Tibial artery (tissue), 4 donors: ENCODE data around the gene GPATCH4.
A peak's percentile ranks its signal among the peaks of the same experiment; 100 is the strongest.

Experiments used
- DNase-seq, 2 donors: peaks; one replicate each; pipeline ENCODE4 v3.0.0-alpha.2; 2019
- H3K27ac ChIP-seq, 2 donors: fragments of 200-600 bp; sonication (generic) in 1 of 2; 1 replicate in 1 of 2; 2 replicates in 1 of 2; pipeline ENCODE4 v1.5.1; 2018 to 2019; ENCODE audit warnings: mild to moderate bottlenecking in 1 of 2
- H3K27me3 ChIP-seq, 2 donors: fragments of 200-600 bp; sonication (generic) in 1 of 2; one replicate each; pipeline versions ENCODE4 v1.5.1 to v1.6.0; 2016 to 2019
- H3K36me3 ChIP-seq, 3 donors: fragments of 200-600 bp; sonication (generic) in 2 of 3; one replicate each; pipeline ENCODE4 v1.5.1; 2016 to 2019; ENCODE audit warnings: mild to moderate bottlenecking in 2 of 3
- H3K4me1 ChIP-seq, 4 donors: fragments of 200-600 bp; sonication (generic) in 2 of 4; 1 replicate in 3 of 4; 2 replicates in 1 of 4; pipeline ENCODE4 v1.5.1; 2016 to 2019
- H3K4me3 ChIP-seq, 2 donors: fragments of 200-600 bp; sonication (generic) in 1 of 2; 1 replicate in 1 of 2; 2 replicates in 1 of 2; pipeline ENCODE4 v1.5.1; 2018 to 2019; ENCODE audit warnings: mild to moderate bottlenecking in 2 of 2
- H3K9me3 ChIP-seq, 3 donors: fragments of 200-600 bp; sonication (generic) in 1 of 3; one replicate each; pipeline ENCODE4 v1.5.1; 2016 to 2019
- intact Hi-C: fragments of 100-400 bp; cut with DNase I; formaldehyde crosslinking; loops from one replicate; pipeline ENCODE4 v1.15.0; 2023; ENCODE audit warnings: low total_unique reads
- TF ChIP-seq, protein P1 (sequence below), 2 experiments: fragments of 200-600 bp in 1 of 2; fragments of 450-650 bp in 1 of 2; IDR thresholded peaks; one replicate each; pipeline ENCODE4 v1.5.1; 2017 to 2019; ENCODE audit warnings: antibody characterized with exemption in 2 of 2, mild to moderate bottlenecking in 1 of 2, moderate library complexity in 1 of 2

GPATCH4 gene

DNA sequence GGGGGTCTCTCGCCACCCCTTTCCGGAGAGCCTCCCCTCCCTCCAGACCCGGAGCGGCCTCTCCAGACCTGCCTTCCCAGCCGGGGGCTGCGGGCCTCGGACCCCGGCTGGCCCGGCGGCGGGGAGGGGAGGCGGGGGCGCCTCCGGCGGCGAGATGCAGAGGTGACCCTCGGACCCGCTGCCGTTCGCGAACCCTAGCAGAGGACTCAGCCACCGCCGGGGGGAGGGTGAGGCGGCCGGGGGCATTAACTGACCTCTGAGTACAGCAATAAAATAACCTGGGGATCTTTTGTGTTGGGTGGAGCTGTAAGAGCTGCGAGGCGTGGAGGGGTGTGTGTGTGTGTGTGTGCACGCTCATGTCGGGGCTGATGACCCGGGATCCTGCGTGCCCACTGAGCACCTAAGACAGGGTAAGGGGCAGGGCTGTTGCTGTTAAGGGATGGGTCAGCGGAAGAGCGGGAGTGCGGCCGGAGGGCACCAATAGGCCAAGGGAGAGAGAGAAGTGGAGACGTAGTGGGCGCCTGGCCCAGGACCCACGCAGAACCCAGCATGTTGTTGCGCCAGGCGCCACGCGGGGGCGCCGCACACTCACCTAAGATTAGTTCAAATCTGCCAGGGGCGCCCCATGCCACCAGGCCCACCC is 24.3 kb upstream of the GPATCH4 start:
- intact Hi-C loops: loop anchor here (2.0 to 5.0 kb wide), 3 partner anchors 31 to 178 kb away; no protein-coding TSS in a partner anchor
- Histone ChIP-seq H3K4me1 (peaks cover 0 to 29% (median 21%) of the 10 kb centered on the region in 4 donors), H3K36me3 (no peaks in the 10 kb centered on the region), H3K9me3 (no peaks in the 10 kb centered on the region), H3K4me3 (peak overlapping the region; percentile 45 to 48), H3K27me3 (peaks cover 0 to 58% of the 10 kb centered on the region in 2 donors), H3K27ac (peak overlapping the region; percentile 72 to 74)
- DNase-seq: peak; percentile 45 to 77
- TF ChIP-seq, protein P1, sequence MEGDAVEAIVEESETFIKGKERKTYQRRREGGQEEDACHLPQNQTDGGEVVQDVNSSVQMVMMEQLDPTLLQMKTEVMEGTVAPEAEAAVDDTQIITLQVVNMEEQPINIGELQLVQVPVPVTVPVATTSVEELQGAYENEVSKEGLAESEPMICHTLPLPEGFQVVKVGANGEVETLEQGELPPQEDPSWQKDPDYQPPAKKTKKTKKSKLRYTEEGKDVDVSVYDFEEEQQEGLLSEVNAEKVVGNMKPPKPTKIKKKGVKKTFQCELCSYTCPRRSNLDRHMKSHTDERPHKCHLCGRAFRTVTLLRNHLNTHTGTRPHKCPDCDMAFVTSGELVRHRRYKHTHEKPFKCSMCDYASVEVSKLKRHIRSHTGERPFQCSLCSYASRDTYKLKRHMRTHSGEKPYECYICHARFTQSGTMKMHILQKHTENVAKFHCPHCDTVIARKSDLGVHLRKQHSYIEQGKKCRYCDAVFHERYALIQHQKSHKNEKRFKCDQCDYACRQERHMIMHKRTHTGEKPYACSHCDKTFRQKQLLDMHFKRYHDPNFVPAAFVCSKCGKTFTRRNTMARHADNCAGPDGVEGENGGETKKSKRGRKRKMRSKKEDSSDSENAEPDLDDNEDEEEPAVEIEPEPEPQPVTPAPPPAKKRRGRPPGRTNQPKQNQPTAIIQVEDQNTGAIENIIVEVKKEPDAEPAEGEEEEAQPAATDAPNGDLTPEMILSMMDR (IDR thresholded peaks at IDR 0.05): peak; percentile 79 to 84

DNA sequence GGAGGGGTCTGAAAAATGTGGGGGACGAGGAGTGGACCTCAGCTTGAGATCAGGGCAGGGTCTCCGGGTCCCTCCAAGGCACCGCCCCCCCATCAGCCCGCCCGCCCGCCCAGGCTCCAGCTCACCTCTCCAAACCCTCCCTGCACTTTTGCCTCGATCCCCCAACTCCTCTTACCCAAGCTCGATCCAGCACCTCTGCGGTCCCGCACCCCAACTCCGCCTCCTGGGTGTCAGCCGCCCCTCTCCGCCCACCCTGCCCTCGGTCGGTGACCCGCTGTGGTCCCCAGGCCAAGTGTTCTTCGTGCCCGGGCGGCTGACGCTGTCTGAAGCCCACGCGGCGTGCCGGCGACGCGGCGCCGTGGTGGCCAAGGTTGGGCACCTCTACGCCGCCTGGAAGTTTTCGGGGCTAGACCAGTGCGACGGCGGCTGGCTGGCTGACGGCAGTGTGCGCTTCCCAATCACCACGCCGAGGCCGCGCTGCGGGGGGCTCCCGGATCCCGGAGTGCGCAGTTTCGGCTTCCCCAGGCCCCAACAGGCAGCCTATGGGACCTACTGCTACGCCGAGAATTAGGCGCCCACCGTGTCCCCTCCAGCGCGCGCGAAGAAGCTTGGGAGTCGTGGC is 23.6 kb upstream of the GPATCH4 start:
- Histone ChIP-seq H3K27me3 (peaks cover 0 to 51% of the 10 kb centered on the region in 2 donors), H3K36me3 (no peaks in the 10 kb centered on the region), H3K9me3 (no peaks in the 10 kb centered on the region), H3K4me3 (peak overlapping the region; percentile 45 to 48), H3K4me1 (peaks cover 0 to 29% (median 21%) of the 10 kb centered on the region in 4 donors), H3K27ac (peak overlapping the region; percentile 72 to 74)
- intact Hi-C loops: loop anchor here (5.0 kb wide), 2 partner anchors 47 to 178 kb away; no protein-coding TSS in a partner anchor
- DNase-seq: no peak
- TF ChIP-seq, protein P1 (IDR thresholded peaks at IDR 0.05): no peak

DNA sequence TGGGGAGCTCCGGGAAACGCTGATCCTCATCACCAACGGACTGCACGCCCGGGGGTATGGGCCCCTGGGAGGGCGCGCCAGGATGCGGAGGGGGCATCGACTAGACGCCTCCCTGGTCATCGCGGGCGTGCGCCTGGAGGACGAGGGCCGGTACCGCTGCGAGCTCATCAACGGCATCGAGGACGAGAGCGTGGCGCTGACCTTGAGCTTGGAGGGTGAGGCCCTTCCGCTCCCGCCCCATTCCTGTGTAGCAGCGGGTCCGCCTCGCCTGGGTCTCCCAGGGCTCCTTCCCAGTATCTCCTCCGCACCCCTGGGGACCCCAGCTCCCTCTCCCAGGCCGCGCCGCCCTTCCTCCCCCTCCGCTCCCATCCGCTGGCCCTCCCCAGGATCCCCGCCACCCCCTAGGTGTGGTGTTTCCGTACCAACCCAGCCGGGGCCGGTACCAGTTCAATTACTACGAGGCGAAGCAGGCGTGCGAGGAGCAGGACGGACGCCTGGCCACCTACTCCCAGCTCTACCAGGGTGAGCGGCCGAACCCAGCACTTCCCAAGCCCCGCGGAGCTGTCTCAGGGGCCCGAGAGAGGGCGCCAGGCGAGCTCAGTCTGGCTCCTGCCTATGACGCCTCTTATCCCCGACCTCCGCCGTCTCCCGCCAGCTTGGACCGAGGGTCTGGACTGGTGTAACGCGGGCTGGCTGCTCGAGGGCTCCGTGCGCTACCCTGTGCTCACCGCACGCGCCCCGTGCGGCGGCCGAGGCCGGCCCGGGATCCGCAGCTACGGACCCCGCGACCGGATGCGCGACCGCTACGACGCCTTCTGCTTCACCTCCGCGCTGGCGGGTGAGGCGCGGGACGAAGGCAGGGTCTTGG is 22.9 kb upstream of the GPATCH4 start:
- no peaks in the 10 kb centered on the region for H3K9me3 ChIP-seq
- H3K27ac ChIP-seq: peak overlapping the region; percentile 72 to 74
- H3K27me3 ChIP-seq: peaks cover 0 to 50% of the 10 kb centered on the region in 2 donors
- TF ChIP-seq, protein P1 (IDR thresholded peaks at IDR 0.05): peak; percentile 26 to 34
- peak overlapping the region; percentile 45 to 48 for H3K4me3 ChIP-seq
- DNase-seq: peak; percentile 44 to 76
- intact Hi-C loops: loop anchor here (5.0 kb wide), 1 partner anchor 48 kb away; no protein-coding TSS in a partner anchor
- H3K36me3 ChIP-seq: no peaks in the 10 kb centered on the region
- H3K4me1 ChIP-seq: peaks cover 0 to 29% (median 21%) of the 10 kb centered on the region in 4 donors

DNA sequence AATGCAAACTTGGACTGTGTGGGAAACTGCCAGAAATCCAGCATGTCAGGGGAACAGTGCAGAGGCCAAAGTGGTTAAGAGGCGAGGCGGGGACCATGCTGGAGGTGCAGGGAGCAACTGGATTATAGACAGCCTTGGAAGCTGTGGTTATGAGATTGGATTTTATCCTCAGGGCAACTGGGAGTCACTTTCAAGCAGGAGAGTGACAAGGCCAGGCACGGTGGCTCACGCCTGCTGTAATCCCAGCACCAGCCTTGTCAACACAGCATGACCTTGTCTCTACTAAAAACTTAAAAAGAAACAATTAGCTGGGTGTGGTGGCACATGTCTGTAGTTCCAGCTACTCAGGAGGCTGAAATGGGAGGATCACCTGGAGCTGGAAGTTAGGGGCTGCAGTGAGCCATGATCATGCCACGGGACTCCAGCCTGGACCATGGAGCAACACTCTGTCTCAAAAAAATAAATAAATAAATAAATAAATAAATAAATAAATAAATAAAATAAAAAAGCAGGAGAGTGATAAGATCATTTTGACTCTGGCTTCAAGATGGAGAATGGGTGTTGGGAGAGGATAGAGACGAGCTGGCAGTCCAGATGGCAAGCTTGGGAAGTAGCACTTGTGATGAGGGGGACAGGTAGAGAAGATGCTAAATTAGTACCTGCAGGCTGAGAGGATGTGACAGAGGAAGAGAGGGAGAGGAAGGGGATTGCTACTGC is 21.5 kb upstream of the GPATCH4 start:
- Histone ChIP-seq H3K27ac (no peak overlapping the region), H3K4me3 (no peak overlapping the region), H3K9me3 (no peaks in the 10 kb centered on the region), H3K36me3 (no peaks in the 10 kb centered on the region), H3K4me1 (peaks cover 0 to 29% (median 21%) of the 10 kb centered on the region in 4 donors), H3K27me3 (peaks cover 0 to 46% of the 10 kb centered on the region in 2 donors)
- DNase-seq: no peak
- intact Hi-C loops: loop anchor here (5.0 kb wide), 1 partner anchor 50 kb away; no protein-coding TSS in a partner anchor
- TF ChIP-seq, protein P1 (IDR thresholded peaks at IDR 0.05): no peak

DNA sequence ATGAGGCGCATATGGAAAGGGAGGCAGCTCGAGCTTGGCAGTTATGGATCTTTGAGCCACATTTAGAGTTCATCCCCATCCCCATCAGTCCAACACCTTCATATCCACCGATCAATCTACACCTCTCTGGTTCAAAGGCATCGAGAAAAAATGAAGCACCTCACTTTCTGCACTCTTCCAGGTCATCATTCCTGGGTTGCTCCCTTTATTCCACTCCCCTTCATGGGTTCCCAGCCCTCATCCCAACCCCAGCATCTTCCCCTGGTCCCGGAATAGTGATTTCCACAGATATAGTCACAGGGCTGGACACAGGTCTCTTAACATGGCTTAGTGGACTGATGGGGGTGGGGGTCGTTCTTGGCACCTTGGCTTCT is 18.3 kb upstream of the GPATCH4 start:
- intact Hi-C loops: no loop called here
- Histone ChIP-seq H3K4me1 (peaks cover 0 to 36% (median 29%) of the 10 kb centered on the region in 4 donors), H3K9me3 (no peaks in the 10 kb centered on the region)

More for the DNA sequence above, 18.3 kb upstream of the GPATCH4 start:
- H3K27ac ChIP-seq: no peak overlapping the region
- TF ChIP-seq, protein P1 (IDR thresholded peaks at IDR 0.05): no peak
- H3K4me3 ChIP-seq: no peak overlapping the region
- no peak for DNase-seq
- H3K36me3 ChIP-seq: no peaks in the 10 kb centered on the region
- H3K27me3 ChIP-seq: peaks cover 0 to 15% of the 10 kb centered on the region in 2 donors
